CD14-positive monocyte (primary cell): ENCODE results near the gene DCC. TPM values are rescaled to one million over a fixed set of nuclear protein-coding genes. Genes with fewer than 3 reads are reported as not detected.

Experiments
- DNase-seq, 3 donors: peaks; one replicate each; pipeline ENCODE4 v3.0.0-alpha.2; 2011 to 2022
- H2AFZ ChIP-seq: 2 replicates; pipeline ENCODE4 v1.6.0; 2012; ENCODE audit warnings: mild to moderate bottlenecking, low read depth, low read length, inconsistent platforms; ENCODE audit not compliant: insufficient read depth, poor library complexity, severe bottlenecking
- H3K27ac ChIP-seq, 2 donors: 1 replicate in 1 of 2; 2 replicates in 1 of 2; pipeline ENCODE4 v1.5.1; 2012 to 2013; ENCODE audit warnings: low read length in 2 of 2, control low read depth in 1 of 2, inconsistent platforms in 1 of 2, low read depth in 1 of 2, mild to moderate bottlenecking in 1 of 2
- H3K27me3 ChIP-seq, 2 donors: one replicate each; pipeline versions ENCODE4 v1.6.0 to v1.6.1; 2011 to 2013; ENCODE audit warnings: low read length in 2 of 2; ENCODE audit not compliant: control insufficient read depth in 2 of 2, insufficient read depth in 2 of 2
- H3K36me3 ChIP-seq, 2 donors: replicated peaks in 1 of 2; 1 replicate in 1 of 2; 2 replicates in 1 of 2; pipeline versions ENCODE4 v1.5.1 to v1.6.1; 2012 to 2013; ENCODE audit warnings: low read length in 2 of 2, control low read depth in 1 of 2, inconsistent platforms in 1 of 2, mild to moderate bottlenecking in 1 of 2; ENCODE audit not compliant: insufficient read depth in 2 of 2, control insufficient read depth in 1 of 2
- H3K4me1 ChIP-seq, 2 donors: 1 replicate in 1 of 2; 2 replicates in 1 of 2; pipeline versions ENCODE4 v1.5.1 to v1.6.1; 2012 to 2013; ENCODE audit warnings: low read length in 2 of 2, control low read depth in 1 of 2, inconsistent platforms in 1 of 2, mild to moderate bottlenecking in 1 of 2, moderate library complexity in 1 of 2; ENCODE audit not compliant: insufficient read depth in 2 of 2, control insufficient read depth in 1 of 2
- H3K4me2 ChIP-seq: replicated peaks from 2 replicates; pipeline ENCODE3; 2012; ENCODE audit warnings: low read length, moderate library complexity, mild to moderate bottlenecking; ENCODE audit not compliant: poor library complexity, severe bottlenecking; ENCODE audit errors: extremely low read depth
- H3K4me3 ChIP-seq, 3 experiments: fragments of 200-600 bp in 1 of 3; sonication (generic) in 1 of 3; replicated peaks in 1 of 3; 1 replicate in 2 of 3; 2 replicates in 1 of 3; pipeline ENCODE4 v1.5.1; 2011 to 2013; ENCODE audit warnings: low read length in 3 of 3, mild to moderate bottlenecking in 3 of 3, control low read depth in 2 of 3, low read depth in 2 of 3, inconsistent platforms in 1 of 3, moderate library complexity in 1 of 3
- H3K79me2 ChIP-seq: 2 replicates; pipeline ENCODE4 v1.6.0; 2012; ENCODE audit warnings: mild to moderate bottlenecking, control low read depth, inconsistent platforms, low read length, moderate library complexity; ENCODE audit not compliant: insufficient read depth
- H3K9ac ChIP-seq: 2 replicates; pipeline ENCODE4 v1.6.0; 2017; ENCODE audit warnings: low read length, mild to moderate bottlenecking; ENCODE audit not compliant: insufficient read depth, poor library complexity, severe bottlenecking
- H3K9me3 ChIP-seq, 2 donors: replicated peaks in 1 of 2; 1 replicate in 1 of 2; 2 replicates in 1 of 2; pipeline versions ENCODE4 v1.5.1 to v1.6.1; 2012 to 2013; ENCODE audit warnings: low read length in 2 of 2, control low read depth in 1 of 2; ENCODE audit not compliant: control insufficient read depth in 1 of 2, insufficient read depth in 1 of 2
- H4K20me1 ChIP-seq: 2 replicates; pipeline ENCODE4 v1.6.0; 2012; ENCODE audit warnings: mild to moderate bottlenecking, low read length, control low read depth, moderate library complexity; ENCODE audit not compliant: insufficient read depth
- H3K27ac Mint-ChIP-seq, 7 donors: one replicate each; pipeline ENCODE4 v1.8.0; 2020; ENCODE audit warnings: mild to moderate bottlenecking in 7 of 7, mixed read lengths in 7 of 7, moderate library complexity in 6 of 7, inconsistent platforms in 2 of 7
- H3K27me3 Mint-ChIP-seq, 3 donors: one replicate each; pipeline ENCODE4 v1.8.0; 2021 to 2022; ENCODE audit warnings: low read depth in 3 of 3, mild to moderate bottlenecking in 3 of 3, mixed read lengths in 3 of 3, moderate library complexity in 3 of 3, inconsistent platforms in 1 of 3
- H3K36me3 Mint-ChIP-seq, 2 donors: one replicate each; pipeline ENCODE4 v1.8.0; 2020; ENCODE audit warnings: mixed read lengths in 2 of 2, inconsistent platforms in 1 of 2, mild to moderate bottlenecking in 1 of 2
- H3K4me1 Mint-ChIP-seq: one replicate; pipeline ENCODE4 v1.8.0; 2020; ENCODE audit warnings: mild to moderate bottlenecking, mixed read lengths
- H3K4me3 Mint-ChIP-seq, 2 donors: one replicate each; pipeline ENCODE4 v1.8.0; 2020; ENCODE audit warnings: mild to moderate bottlenecking in 2 of 2, mixed read lengths in 2 of 2, moderate library complexity in 1 of 2
- H3K9me3 Mint-ChIP-seq, 7 donors: one replicate each; pipeline ENCODE4 v1.8.0; 2020 to 2022; ENCODE audit warnings: mixed read lengths in 7 of 7, mild to moderate bottlenecking in 6 of 7, moderate library complexity in 6 of 7, inconsistent platforms in 2 of 7
- WGBS: methylation state at CpG from one replicate; pipeline ENCODE4 v1.1.5; 2013; ENCODE audit warnings: missing lambda C conversion rate; ENCODE audit not compliant: insufficient coverage; 5-methylcytosine and 5-hydroxymethylcytosine counted together
- intact Hi-C, 2 donors: fragments of 100-400 bp; cut with micrococcal nuclease; formaldehyde crosslinking; loops; one replicate each; pipeline versions ENCODE4 v1.15.0 to v1.15.1; 2023
- polyA plus RNA-seq, 3 donors: library from polyadenylated mRNA; depleted of rRNA in 1 of 3; unstranded in 2 of 3; stranded (reverse) in 1 of 3; fragments of 300-500 nt in 2 of 3; fragments of >200 nt in 1 of 3; fragmentation: Illumina TruSeq in 2 of 3; gene quantifications; 1 replicate in 2 of 3; 2 replicates in 1 of 3; pipeline ENCODE4 v1.2.3, GENCODE V29; 2012 to 2021
- TF ChIP-seq, protein P1 (sequence below): fragments of 200-600 bp; IDR thresholded peaks from one replicate; pipeline ENCODE4 v1.8.0; 2022; ENCODE audit warnings: antibody characterized with exemption, mild to moderate bottlenecking

The DCC gene
- polyA plus RNA-seq, 3 donors, result not detected

GRCh38 chr18:52437161-52437560 lies 97.2 kb downstream of the DCC start:
- no peaks in the 10 kb centered on the region for H3K4me1 ChIP-seq
- no peak overlapping the region for H3K4me3 ChIP-seq
- H3K27me3 Mint-ChIP-seq, result peaks cover 0 to 3% (median 0%) of the 10 kb centered on the region in 3 donors
- TF ChIP-seq, protein P1, sequence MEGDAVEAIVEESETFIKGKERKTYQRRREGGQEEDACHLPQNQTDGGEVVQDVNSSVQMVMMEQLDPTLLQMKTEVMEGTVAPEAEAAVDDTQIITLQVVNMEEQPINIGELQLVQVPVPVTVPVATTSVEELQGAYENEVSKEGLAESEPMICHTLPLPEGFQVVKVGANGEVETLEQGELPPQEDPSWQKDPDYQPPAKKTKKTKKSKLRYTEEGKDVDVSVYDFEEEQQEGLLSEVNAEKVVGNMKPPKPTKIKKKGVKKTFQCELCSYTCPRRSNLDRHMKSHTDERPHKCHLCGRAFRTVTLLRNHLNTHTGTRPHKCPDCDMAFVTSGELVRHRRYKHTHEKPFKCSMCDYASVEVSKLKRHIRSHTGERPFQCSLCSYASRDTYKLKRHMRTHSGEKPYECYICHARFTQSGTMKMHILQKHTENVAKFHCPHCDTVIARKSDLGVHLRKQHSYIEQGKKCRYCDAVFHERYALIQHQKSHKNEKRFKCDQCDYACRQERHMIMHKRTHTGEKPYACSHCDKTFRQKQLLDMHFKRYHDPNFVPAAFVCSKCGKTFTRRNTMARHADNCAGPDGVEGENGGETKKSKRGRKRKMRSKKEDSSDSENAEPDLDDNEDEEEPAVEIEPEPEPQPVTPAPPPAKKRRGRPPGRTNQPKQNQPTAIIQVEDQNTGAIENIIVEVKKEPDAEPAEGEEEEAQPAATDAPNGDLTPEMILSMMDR, result no peak
- no peaks in the 10 kb centered on the region for H4K20me1 ChIP-seq
- no peaks in the 10 kb centered on the region for H3K9me3 ChIP-seq
- H3K27ac ChIP-seq, result no peak overlapping the region
- H2AFZ ChIP-seq, result no peak overlapping the region
- no peak for DNase-seq
- no peak overlapping the region for H3K4me2 ChIP-seq
- no peak overlapping the region for H3K9ac ChIP-seq
- H3K27ac Mint-ChIP-seq, result no peak overlapping the region
- no peaks in the 10 kb centered on the region for H3K36me3 Mint-ChIP-seq
- H3K27me3 ChIP-seq, result no peaks in the 10 kb centered on the region
- no peaks in the 10 kb centered on the region for H3K36me3 ChIP-seq
- no peaks in the 10 kb centered on the region for H3K4me1 Mint-ChIP-seq
- intact Hi-C loops, result no loop called here
- H3K9me3 Mint-ChIP-seq, result peaks cover 0 to 7% (median 3%) of the 10 kb centered on the region in 7 donors
- no peak overlapping the region for H3K4me3 Mint-ChIP-seq
- H3K79me2 ChIP-seq, result no peaks in the 10 kb centered on the region

- no CpG with 5 or more reads among the region's 4 CpGs for WGBS
- no peaks in the 10 kb centered on the region for H3K27me3 ChIP-seq
- no peak for DNase-seq
- H3K27me3 Mint-ChIP-seq, result peaks cover 0 to 3% (median 0%) of the 10 kb centered on the region in 3 donors
- H3K9ac ChIP-seq, result no peak overlapping the region
- H3K9me3 Mint-ChIP-seq, result peaks cover 0 to 7% (median 3%) of the 10 kb centered on the region in 7 donors
- no peak overlapping the region for H2AFZ ChIP-seq
- no peak overlapping the region for H3K4me3 ChIP-seq
- intact Hi-C loops, result no loop called here
- TF ChIP-seq, protein P1, result no peak
- no peaks in the 10 kb centered on the region for H3K9me3 ChIP-seq
- no peaks in the 10 kb centered on the region for H4K20me1 ChIP-seq
- no peaks in the 10 kb centered on the region for H3K4me1 ChIP-seq
- no peak overlapping the region for H3K4me2 ChIP-seq
- H3K27ac ChIP-seq, result no peak overlapping the region
- no peaks in the 10 kb centered on the region for H3K79me2 ChIP-seq
- no peaks in the 10 kb centered on the region for H3K36me3 Mint-ChIP-seq
- H3K27ac Mint-ChIP-seq, result no peak overlapping the region
- no peak overlapping the region for H3K4me3 Mint-ChIP-seq
- no peaks in the 10 kb centered on the region for H3K4me1 Mint-ChIP-seq
- no peaks in the 10 kb centered on the region for H3K36me3 ChIP-seq
Observed at GRCh38 chr18:52439457-52439856, 99.5 kb downstream of the DCC start.
